H1 (cell line): ENCODE results near the gene NFKBIE. TPM values are rescaled to one million over a fixed set of nuclear protein-coding genes. Genes with fewer than 3 reads are reported as not detected.
A peak's percentile ranks its signal among the peaks of the same experiment; 100 is the strongest.

Experiments used
- BCL11A ChIP-seq, 2 experiments: IDR thresholded peaks; one replicate each; pipeline ENCODE4 v1.6.1; 2011; ENCODE audit warnings: low read depth in 2 of 2, low read length in 2 of 2, mild to moderate bottlenecking in 2 of 2
- GABPA ChIP-seq: IDR thresholded peaks from 2 replicates; pipeline ENCODE4 v1.6.1; 2011; ENCODE audit warnings: mild to moderate bottlenecking, low read length, moderate library complexity, borderline replicate concordance; ENCODE audit not compliant: insufficient read depth
- KDM5A ChIP-seq: fragments of 200-600 bp; IDR thresholded peaks from 2 replicates; pipeline ENCODE4 v1.7.1; 2012; ENCODE audit warnings: mild to moderate bottlenecking, low read length, inconsistent platforms, mixed read lengths
- RFX5 ChIP-seq: IDR thresholded peaks from 2 replicates; pipeline ENCODE4 v1.6.1; 2011; ENCODE audit warnings: low read depth, low read length, improper control_type of control experiment, borderline replicate concordance
- TAF1 ChIP-seq: IDR thresholded peaks from 2 replicates; pipeline ENCODE4 v1.6.1; 2011; ENCODE audit warnings: mild to moderate bottlenecking, low read depth, low read length
- TAF7 ChIP-seq: optimal IDR thresholded peaks from 2 replicates; pipeline ENCODE3; 2011; ENCODE audit warnings: low read depth, mild to moderate bottlenecking, inconsistent platforms, low read length, moderate library complexity, borderline replicate concordance
- polyA plus RNA-seq, 7 experiments: library from polyadenylated mRNA; depleted of rRNA in 3 of 7; stranded (reverse) in 5 of 7; unstranded in 2 of 7; fragments of >200 nt in 5 of 7; fragments of 200-250 nt in 2 of 7; gene quantifications; 1 replicate in 5 of 7; 2 replicates in 1 of 7; 4 replicates in 1 of 7; pipeline versions ENCODE4 v1.2.1 to v1.2.3, GENCODE V29; 2011 to 2013; ENCODE audit warnings: missing spikeins in 2 of 7, mixed read lengths in 2 of 7
- total RNA-seq: library from RNA; stranded (reverse); fragmentation: NEBNext Ultra II Directional; extraction: Animal tissue kit (Norgen Biotek cat#: 25700); gene quantifications from 2 replicates; pipeline ENCODE4 v1.2.1, GENCODE V29; 2021
- TF ChIP-seq, protein P1 (sequence below): IDR thresholded peaks from 2 replicates; pipeline ENCODE4 v1.6.1; 2012; ENCODE audit warnings: low read length, inconsistent platforms

Gene NFKBIE
- total and polyA plus RNA-seq, 2 of the 8 experiments (the other 6 are each of a cell fraction or from before 2014, with no cell fraction given), result 13.5 to 19.2 TPM

DNA sequence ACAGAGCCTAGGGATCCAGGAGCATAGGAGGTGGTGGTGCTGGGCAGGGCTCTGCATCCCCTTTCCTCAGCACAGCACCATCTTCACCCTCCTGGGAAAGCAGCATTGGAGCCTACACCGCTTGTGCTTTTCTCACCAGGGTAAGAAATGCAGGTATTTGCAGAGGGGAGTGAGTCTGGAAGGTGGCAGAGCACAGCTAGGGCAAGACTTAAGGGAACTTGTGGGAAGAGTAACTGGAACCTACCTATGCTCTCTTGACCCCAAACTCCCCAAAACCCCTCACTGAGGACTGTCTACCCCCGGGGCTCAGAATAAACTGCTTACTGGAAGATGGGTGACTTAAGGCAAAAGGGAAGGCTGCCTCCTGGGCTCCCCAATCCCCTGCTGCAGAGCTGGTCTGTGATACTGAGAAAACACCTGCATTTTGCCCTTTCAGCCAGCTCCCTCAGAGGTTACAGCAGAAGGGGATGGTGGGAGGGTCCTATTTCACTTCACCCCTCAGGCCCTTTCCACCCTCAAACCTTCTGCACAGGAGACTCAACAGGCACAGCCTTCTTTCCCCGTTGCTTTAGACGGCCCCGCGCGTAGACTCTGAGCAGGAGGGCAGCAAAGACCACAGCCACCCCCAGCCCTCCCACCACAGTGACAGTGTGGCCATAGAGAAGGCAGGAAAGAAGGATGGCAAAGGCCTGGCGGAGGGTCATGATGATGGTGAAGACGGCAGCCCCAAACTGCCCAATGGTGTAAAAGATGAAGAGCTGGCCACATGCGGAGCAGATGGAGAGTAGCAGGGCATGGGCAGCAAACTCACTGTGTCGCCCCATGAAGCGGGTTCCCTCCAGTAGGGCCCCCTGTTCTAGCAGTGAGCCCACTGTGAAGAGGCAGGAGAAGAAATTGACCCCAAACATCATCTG is 10.9 kb downstream of the NFKBIE start (continued):
- TF ChIP-seq KDM5A (no peak), RFX5 (no peak), BCL11A (IDR thresholded peaks at IDR 0.05; ENCODE audit: low read depth in 2 of 2, low read length in 2 of 2) (no peak), TAF7 (peak; percentile 45), TAF1 (0 out of 2 replicates have a peak, but pooled peaks have one; percentile 4), GABPA (no peak)
- TF ChIP-seq, protein P1, sequence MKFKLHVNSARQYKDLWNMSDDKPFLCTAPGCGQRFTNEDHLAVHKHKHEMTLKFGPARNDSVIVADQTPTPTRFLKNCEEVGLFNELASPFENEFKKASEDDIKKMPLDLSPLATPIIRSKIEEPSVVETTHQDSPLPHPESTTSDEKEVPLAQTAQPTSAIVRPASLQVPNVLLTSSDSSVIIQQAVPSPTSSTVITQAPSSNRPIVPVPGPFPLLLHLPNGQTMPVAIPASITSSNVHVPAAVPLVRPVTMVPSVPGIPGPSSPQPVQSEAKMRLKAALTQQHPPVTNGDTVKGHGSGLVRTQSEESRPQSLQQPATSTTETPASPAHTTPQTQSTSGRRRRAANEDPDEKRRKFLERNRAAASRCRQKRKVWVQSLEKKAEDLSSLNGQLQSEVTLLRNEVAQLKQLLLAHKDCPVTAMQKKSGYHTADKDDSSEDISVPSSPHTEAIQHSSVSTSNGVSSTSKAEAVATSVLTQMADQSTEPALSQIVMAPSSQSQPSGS, result peak; percentile 74; the same call in 1 of the 2 replicates
